Right hindlimb (tissue), 1 donor: Measurements from ENCODE around the gene AKAP8L.
A peak's percentile ranks its signal among the peaks of the same experiment; 100 is the strongest.
"Not testable (repeated sequence)": the region's sequence is repeated elsewhere in the genome, so short reads cannot be mapped to it uniquely, and the experiment has no call there.

Source experiments
- DNase-seq: peaks from one replicate; pipeline ENCODE4 v3.0.0-alpha.2; 2018

The AKAP8L gene

GRCh38 chr19:15352535-15352934 is 66.3 kb downstream of the AKAP8L start:
- DNase-seq: not testable (repeated sequence)

GRCh38 chr19:15341328-15341727 is 77.5 kb downstream of the AKAP8L start:
- DNase-seq: not testable (repeated sequence)

- no peak for DNase-seq
Measured at GRCh38 chr19:15340086-15340485, 78.7 kb downstream of the AKAP8L start.

GRCh38 chr19:15337202-15337601 is 81.6 kb downstream of the AKAP8L start:
- DNase-seq: no peak

GRCh38 chr19:15335992-15336391 is 82.8 kb downstream of the AKAP8L start:
- DNase-seq: not testable (repeated sequence)

- peak; percentile 80 for DNase-seq
Measured at GRCh38 chr19:15332311-15332996, 86.3 kb downstream of the AKAP8L start, which contains the start of gene BRD4. Gene BRD4, minus strand, starts transcription at chr19:15332539. Its CDS starts 59,440 bp downstream, at chr19:15273099.

- peak; percentile 60 for DNase-seq
Measured at GRCh38 chr19:15331419-15332310, 87.1 kb downstream of the AKAP8L start.

- DNase-seq: no peak
Measured at GRCh38 chr19:15330801-15331418, 87.9 kb downstream of the AKAP8L start.
